Measurements from ENCODE around the gene CEMIP. TPM values are rescaled to one million over a fixed set of nuclear protein-coding genes. Genes with fewer than 3 reads are reported as not detected.

CEMIP gene
- total and polyA plus RNA-seq, 10 of the 15 experiments (the other 5 are each of a cell fraction or from before 2014, with no cell fraction given): 0.01 to 0.44 (median 0.16) TPM; not detected in 6

DNA sequence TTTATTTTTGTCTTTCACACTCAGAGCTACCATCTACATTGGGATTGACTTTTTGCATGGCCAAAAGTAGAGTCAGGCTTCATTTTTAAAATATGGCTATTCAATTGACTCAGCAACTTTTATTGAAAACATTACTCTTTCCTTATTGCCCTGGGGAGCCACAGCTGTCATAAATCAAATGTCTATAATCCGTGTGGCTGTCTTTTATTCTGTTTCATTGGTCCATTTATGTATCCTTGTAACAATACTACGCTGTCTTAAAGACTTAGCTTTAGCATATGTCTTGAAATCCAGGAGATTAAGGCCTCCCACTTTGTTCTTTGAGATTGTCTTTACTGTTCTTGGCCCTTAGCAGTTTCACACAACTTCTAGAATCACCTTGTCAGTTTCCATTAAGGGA, 55.2 kb downstream of the CEMIP start:
- DNase-seq (ENCODE audit: low read depth, low spot score) (no peak), FAIRE-seq (no peak), ATAC-seq (no peak)
- Histone ChIP-seq H3K4me3 (no peak overlapping the region), H3K36me3 (ENCODE audit: control insufficient read depth in 2 of 2, insufficient read depth in 2 of 2, low read length in 1 of 2) (no peaks in the 10 kb centered on the region), H3K4me1 (ENCODE audit: control insufficient read depth, insufficient read depth, low read length) (no peaks in the 10 kb centered on the region), H2AFZ (ENCODE audit: control insufficient read depth, low read depth, low read length) (no peak overlapping the region), H3K9me3 (replicated peaks; ENCODE audit: control insufficient read depth, insufficient read depth, low read length) (no peaks in the 10 kb centered on the region), H3K9ac (ENCODE audit: control insufficient read depth, insufficient read depth, low read length) (no peak overlapping the region), H4K20me1 (ENCODE audit: control insufficient read depth, insufficient read depth) (no peaks in the 10 kb centered on the region), H3K4me2 (ENCODE audit: control insufficient read depth, insufficient read depth) (no peak overlapping the region), H3K79me2 (ENCODE audit: control insufficient read depth, insufficient read depth, low read length) (no peaks in the 10 kb centered on the region), H3K27me3 (replicated peaks in 1 of 2; ENCODE audit: control insufficient read depth in 2 of 2, insufficient read depth in 2 of 2, low read length in 1 of 2) (peaks cover under 1 to 3% of the 10 kb centered on the region in 2 experiments; a peak in 3 of 4 replicates), H3K27ac (ENCODE audit: control insufficient read depth, insufficient read depth) (no peak overlapping the region)
- ChIA-PET RAD21 (ENCODE audit: unreplicated experiment) (no interaction called here), CTCF (no interaction called here), SMC1A (ENCODE audit: uncharacterized antibody, unreplicated experiment) (no interaction called here), POLR2A (no interaction called here)
- WGBS (ENCODE audit: insufficient coverage, insufficient replicate concordance, low lambda C conversion rate, missing lambda C conversion rate): 2% methylated on average over 2 of the region's 2 CpGs
- intact Hi-C loops (cut with micrococcal nuclease; ENCODE audit: unreplicated experiment): no loop called here
- in situ Hi-C loops (cut with MboI): no loop called here
- TF ChIP-seq SRF (IDR thresholded peaks at IDR 0.05; ENCODE audit: low read depth in 2 of 2, low read length in 2 of 2) (no peak), EP300 (IDR thresholded peaks at IDR 0.05; ENCODE audit: borderline replicate concordance in 1 of 2, control insufficient read depth in 1 of 2, low read depth in 2 of 2, low read length in 2 of 2) (no peak), SIN3A (IDR thresholded peaks at IDR 0.05; ENCODE audit: low read depth, low read length) (no peak), HDAC6 (IDR thresholded peaks at IDR 0.05; ENCODE audit: unreplicated experiment) (no peak), ETV6 (conservative IDR thresholded peaks at IDR 0.05 in 1 of 2, IDR thresholded peaks at IDR 0.05 in 1 of 2; ENCODE audit: borderline replicate concordance in 1 of 2, low read depth in 1 of 2) (no peak), MTA2 (IDR thresholded peaks at IDR 0.05; ENCODE audit: low read depth) (no peak), CREM (IDR thresholded peaks at IDR 0.05; ENCODE audit: low read depth) (no peak), SUPT20H (IDR thresholded peaks at IDR 0.05; ENCODE audit: borderline replicate concordance, control insufficient read depth, low read depth, low read length) (no peak), ESRRA (IDR thresholded peaks at IDR 0.05; ENCODE audit: low read length) (no peak), IRF4 (IDR thresholded peaks at IDR 0.05; ENCODE audit: low read depth, low read length) (no peak)
- TF ChIP-seq, protein P1, sequence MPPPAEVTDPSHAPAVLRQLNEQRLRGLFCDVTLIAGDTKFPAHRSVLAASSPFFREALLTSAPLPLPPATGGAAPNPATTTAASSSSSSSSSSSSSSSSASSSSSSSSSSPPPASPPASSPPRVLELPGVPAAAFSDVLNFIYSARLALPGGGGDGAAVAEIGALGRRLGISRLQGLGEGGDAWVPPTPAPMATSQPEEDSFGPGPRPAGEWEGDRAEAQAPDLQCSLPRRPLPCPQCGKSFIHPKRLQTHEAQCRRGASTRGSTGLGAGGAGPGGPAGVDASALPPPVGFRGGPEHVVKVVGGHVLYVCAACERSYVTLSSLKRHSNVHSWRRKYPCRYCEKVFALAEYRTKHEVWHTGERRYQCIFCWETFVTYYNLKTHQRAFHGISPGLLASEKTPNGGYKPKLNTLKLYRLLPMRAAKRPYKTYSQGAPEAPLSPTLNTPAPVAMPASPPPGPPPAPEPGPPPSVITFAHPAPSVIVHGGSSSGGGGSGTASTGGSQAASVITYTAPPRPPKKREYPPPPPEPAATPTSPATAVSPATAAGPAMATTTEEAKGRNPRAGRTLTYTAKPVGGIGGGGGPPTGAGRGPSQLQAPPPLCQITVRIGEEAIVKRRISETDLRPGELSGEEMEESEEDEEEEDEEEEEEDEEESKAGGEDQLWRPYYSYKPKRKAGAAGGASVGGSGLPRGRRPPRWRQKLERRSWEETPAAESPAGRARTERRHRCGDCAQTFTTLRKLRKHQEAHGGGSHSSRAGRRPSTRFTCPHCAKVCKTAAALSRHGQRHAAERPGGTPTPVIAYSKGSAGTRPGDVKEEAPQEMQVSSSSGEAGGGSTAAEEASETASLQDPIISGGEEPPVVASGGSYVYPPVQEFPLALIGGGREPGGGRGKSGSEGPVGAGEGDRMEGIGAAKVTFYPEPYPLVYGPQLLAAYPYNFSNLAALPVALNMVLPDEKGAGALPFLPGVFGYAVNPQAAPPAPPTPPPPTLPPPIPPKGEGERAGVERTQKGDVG (CRISPR knock-in tag; IDR thresholded peaks at IDR 0.05): no peak
- TF ChIP-seq, protein P2, sequence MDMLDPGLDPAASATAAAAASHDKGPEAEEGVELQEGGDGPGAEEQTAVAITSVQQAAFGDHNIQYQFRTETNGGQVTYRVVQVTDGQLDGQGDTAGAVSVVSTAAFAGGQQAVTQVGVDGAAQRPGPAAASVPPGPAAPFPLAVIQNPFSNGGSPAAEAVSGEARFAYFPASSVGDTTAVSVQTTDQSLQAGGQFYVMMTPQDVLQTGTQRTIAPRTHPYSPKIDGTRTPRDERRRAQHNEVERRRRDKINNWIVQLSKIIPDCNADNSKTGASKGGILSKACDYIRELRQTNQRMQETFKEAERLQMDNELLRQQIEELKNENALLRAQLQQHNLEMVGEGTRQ (IDR thresholded peaks at IDR 0.05; ENCODE audit: borderline replicate concordance, low read depth, low read length): no peak
- TF ChIP-seq, protein P3, sequence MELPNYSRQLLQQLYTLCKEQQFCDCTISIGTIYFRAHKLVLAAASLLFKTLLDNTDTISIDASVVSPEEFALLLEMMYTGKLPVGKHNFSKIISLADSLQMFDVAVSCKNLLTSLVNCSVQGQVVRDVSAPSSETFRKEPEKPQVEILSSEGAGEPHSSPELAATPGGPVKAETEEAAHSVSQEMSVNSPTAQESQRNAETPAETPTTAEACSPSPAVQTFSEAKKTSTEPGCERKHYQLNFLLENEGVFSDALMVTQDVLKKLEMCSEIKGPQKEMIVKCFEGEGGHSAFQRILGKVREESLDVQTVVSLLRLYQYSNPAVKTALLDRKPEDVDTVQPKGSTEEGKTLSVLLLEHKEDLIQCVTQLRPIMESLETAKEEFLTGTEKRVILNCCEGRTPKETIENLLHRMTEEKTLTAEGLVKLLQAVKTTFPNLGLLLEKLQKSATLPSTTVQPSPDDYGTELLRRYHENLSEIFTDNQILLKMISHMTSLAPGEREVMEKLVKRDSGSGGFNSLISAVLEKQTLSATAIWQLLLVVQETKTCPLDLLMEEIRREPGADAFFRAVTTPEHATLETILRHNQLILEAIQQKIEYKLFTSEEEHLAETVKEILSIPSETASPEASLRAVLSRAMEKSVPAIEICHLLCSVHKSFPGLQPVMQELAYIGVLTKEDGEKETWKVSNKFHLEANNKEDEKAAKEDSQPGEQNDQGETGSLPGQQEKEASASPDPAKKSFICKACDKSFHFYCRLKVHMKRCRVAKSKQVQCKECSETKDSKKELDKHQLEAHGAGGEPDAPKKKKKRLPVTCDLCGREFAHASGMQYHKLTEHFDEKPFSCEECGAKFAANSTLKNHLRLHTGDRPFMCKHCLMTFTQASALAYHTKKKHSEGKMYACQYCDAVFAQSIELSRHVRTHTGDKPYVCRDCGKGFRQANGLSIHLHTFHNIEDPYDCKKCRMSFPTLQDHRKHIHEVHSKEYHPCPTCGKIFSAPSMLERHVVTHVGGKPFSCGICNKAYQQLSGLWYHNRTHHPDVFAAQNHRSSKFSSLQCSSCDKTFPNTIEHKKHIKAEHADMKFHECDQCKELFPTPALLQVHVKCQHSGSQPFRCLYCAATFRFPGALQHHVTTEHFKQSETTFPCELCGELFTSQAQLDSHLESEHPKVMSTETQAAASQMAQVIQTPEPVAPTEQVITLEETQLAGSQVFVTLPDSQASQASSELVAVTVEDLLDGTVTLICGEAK (IDR thresholded peaks at IDR 0.05; ENCODE audit: borderline replicate concordance): no peak
- TF ChIP-seq, protein P4, sequence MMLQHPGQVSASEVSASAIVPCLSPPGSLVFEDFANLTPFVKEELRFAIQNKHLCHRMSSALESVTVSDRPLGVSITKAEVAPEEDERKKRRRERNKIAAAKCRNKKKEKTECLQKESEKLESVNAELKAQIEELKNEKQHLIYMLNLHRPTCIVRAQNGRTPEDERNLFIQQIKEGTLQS (IDR thresholded peaks at IDR 0.05; ENCODE audit: borderline replicate concordance, extremely low read depth, low read depth, low read length): no peak
- no TSS peak for BruUV-seq (replicated peaks)

All from GM12878 (cell line).